IPS DF 19.7 (cell line): ENCODE measurements around the gene SMIM29.
"Not testable (repeated sequence)": the region's sequence is repeated elsewhere in the genome, so short reads cannot be mapped to it uniquely, and the experiment has no call there.

Experiments used
- DNase-seq: peaks from one replicate; pipeline ENCODE4 v3.0.0-alpha.2; 2013; ENCODE audit warnings: low read depth, low spot score

SMIM29 gene

DNA sequence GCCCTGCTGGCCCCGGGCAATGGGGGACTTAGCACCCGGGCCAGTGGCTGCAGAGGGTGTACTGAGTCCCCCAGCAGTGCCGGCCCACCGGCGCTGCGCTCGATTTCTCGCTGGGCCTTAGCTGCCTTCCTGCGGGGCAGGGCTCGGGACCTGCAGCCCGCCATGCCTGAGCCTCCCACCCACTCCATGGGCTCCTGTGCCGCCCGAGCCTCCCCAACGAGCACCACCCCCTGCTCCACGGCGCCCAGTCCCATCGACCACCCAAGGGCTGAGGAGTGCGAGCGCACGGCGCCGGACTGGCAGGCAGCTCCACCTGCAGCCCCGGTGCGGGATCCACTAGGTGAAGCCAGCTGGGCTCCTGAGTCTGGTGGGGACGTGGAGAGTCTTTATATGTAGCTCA is 20.3 kb upstream of the SMIM29 start:
- not testable (repeated sequence) for DNase-seq

DNA sequence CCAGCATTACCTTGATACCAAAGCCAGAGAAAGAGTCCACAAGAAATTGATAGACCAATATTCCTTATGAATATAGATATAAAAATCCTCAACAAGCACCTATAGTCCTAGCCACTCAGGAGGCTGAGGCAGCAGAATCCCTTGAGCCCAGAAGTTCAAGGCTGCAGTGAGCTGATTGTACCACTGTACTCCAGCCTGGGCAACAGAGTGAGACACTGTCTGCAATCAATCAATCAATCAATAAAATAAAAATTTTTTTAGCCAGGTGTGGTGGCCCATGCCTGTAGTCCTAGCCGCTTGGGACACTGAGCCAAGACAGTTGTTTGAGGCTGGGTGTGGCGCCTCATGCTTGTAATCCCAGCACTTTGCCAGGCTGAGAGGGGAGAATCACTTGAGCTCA is 18.9 kb upstream of the SMIM29 start:
- DNase-seq, result no peak

DNA sequence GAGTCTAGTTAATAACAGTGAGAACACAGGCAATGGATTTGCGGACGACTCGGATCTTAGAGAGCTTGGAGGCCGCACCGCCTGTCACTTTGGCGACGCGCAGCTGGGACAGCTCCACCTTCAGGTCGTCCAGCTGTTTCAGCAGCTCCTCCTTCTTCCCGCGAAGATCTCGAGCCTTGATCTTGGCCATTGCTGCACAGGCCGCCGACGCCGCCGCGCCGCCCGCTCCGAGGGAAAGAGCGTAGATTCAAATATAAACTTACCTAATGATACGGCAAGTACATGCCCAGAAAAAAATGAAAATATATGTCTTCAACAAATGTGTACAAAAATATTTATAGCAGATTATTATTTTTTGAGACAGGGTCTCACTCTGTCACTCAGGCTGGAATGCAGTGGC is 14.7 kb upstream of the SMIM29 start:
- DNase-seq, result not testable (repeated sequence)

DNA sequence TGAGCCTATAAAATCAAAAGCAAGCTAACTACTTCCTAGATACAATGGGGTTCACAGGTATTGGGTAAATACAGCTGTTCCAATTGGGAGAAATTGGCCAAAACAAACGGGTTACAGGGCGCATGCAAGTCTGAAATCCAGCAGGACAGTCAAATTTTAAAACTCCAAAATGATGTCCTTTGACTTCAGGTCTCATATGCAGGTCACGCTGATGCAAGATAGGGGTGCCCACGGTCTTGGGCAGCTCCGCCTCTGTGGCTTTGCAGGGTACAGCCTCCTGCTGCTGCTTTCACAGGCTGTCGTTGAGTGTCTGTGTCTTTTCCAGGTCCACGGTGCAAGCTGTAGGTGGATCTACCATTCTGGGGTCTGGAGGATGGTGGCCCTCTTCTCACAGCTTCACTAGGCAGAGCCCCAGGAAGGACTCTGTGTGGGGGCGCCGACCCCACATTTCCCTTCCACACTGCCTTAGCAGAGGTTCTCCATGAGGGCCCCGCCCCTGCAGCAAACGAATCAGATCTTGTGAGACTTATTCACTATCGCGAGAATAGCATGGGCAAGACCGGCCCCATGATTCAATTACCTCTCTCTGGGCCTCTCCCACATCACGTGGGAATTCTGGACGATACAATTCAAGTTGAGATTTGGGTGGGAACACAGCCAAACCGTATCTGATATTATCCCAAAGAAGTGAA is 11.9 kb upstream of the SMIM29 start:
- DNase-seq, result no peak

DNA sequence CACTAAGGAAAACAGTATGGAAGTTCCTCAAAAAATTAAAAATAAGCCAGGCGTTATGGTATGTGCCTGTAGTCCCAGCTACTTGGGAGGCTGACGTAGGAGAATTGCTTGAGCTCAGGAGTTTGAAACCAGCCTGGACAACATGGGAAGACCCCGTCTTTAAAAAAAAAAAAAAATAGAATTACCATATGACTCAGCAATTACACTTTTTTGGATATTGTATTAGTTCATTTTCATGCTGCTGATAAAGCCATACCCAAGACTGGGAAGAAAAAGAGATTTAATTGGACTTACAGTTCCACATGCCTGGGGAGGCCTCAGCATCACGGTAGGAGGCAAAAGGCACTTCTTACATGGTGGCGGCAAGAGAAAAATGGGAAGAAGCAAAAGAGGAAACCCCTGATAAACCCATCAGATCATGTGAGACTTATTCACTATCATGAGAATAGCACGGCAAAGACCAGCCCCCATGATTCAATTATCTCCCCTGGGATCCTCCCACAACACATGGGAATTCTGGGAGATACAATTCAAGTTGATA is 10.8 kb upstream of the SMIM29 start:
- DNase-seq, result no peak

DNA sequence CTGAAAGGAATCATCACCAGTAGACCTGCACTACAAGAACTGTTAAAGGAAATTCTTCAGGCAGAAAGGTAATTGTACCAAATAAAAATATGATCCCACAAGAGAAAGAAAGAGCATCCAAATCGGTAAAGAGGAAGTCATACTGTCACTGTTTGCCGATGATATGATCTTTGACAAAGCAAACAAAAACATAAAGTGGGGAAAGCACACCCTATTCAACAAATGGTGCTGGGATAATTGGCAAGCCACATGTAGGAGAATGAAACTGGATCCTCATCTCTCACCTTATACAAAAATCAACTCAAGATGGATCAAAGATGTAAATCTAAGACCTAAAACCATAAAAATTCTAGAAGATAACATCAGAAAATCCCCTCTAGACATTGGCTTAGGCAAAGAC is 3.6 kb upstream of the SMIM29 start:
- DNase-seq, result not testable (repeated sequence)

DNA sequence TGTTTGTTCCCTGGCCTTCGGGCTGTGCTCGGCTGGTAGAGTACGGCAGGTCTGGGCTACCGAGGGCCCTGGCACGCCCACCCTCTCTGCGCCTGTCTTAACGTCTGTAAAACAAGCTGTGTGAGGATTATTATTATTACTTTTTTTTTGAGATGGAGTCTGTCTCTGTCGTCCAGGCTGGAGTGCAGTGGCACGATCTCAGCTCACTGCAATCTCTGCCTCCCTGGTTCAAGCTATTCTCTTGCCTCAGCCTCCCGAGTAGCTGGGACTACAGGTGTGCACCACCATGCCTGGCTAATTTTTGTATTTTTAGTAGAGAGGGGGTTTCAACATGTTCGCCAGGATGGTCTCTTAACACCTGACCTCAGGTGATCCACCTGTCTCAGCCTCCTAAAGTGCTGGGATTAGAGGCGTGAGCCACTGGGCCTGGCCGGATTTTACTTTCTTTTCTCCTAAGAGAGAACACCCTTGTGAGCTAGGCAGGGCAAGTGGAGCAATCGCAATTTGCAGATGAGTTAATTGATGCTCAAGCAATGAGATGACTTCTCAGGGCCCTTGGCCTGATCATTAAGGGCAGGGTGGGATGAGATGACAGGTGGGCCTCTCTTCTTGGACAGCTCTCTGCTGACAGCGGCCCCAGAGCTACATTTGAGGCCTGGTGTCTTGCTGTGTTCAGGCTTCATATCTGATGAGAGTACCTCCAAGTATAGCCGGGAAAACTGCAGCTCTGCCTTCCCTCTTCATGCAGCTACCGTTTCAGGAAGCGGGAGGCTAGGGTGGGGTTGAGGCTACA is 859 bp upstream of the SMIM29 start:
- no peak for DNase-seq

DNA sequence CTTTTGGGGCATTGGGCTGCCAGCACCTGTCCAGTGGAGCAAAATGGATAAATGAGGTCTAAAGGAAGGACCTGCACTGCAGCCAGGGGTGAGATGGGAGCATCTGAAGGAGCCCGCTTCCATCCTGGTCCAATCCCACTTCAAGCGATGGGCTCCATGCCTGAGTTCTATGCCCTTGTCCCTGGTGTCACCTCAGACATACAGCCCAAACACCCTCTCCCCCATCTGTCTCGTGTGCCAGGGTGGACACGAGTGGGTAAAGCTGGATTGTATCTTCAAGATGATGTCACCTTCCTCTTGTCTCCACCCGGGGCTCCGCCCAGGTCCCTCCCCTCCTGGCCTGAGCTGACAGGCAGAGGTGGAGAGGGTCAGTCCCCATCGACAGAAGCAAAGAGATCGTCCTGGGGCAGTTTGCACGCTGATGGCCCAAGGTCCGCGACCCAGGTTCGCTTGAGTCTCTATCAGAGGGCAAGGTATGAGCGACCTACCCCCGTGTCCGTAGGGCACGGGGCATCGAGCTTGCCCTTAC is 544 bp downstream of the SMIM29 start:
- no peak for DNase-seq

DNA sequence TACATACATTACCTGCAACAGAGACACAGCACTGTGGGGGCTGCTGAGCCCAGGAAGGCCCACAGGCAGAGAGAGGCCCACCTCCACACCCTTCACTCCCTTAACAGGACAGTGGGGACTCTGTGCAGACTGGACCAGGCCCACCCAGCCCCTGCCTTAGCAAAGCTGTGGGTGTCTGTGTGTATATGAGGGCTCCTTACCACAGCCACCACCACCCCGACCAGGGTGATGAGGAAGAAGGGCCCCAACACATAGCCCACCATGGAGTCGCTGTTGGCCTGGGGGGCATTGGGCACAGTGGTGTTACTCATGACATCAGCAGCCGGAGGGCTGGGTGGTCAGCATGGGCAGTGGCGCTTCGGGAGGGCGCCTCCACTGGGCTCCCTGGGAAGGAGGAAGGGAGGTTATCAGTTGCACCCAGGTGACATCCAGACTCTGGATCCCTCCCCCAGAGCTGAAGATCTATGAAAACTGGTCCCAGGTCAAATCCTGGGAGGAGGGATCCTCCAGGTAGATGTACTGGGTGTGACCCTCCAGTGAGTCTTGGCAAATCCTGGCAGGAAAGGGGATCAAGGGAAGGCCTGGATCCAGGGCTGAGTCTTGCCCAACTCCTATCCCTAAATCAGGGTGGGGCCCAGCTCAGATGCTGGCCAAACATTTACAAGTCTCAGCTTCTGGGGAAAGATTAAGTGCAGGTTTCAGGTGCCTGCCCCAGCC is 1.2 kb downstream of the SMIM29 start:
- no peak for DNase-seq

DNA sequence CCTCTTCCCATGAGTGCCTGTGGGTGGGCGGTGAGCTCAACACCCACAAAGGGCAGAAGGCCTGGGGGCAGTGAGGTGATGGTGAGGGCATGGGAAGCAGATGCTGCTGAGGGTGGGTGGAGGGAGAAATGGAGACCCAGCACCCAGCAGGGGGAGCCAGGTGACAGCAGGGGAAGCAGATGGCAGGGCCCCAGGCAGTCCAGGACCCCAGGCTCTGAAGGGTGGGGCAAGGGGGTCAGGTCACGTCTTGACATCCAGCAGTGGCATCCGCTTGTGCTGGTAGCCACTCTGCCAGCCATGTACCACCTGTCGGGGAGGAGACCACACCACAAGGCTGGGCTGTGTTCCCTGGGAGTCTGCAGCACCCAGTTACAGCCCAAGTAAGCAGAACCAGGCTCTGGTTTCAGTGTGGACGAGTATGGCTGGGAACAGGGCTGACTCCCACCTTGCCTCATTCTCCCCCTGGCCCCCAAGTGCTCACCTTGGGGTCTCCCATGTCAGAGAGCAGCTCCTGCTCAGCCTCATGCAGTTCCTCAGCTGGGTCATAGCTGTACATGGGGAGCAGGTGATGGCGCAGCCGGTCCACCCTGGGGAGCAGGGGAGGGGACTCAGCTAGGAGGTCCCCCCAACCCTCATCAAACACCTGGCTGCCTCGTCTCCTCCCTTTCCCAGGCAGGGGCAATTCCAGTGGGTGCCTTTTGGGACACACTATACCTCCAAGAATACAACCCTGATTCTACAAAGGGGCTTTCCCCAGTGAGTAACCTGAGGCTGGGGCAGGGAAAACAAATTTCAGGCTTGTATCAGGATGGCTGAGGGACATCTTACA is 2.0 kb downstream of the SMIM29 start:
- no peak for DNase-seq

DNA sequence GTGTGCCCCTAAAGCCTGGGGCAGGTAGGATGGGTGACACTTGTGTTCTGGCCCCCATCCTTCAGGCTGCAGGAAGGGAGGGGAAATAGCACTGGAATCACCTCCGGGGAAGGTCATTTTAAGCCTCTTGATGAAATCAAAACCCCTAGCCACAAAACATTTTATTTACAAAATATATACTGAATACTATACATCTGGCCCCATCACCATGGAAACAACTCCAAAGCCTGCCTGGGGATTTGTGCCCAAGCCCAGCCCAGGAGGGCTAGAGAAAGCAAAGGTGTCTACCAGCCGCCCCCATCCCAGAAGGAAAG is 2.6 kb downstream of the SMIM29 start:
- no peak for DNase-seq

DNA sequence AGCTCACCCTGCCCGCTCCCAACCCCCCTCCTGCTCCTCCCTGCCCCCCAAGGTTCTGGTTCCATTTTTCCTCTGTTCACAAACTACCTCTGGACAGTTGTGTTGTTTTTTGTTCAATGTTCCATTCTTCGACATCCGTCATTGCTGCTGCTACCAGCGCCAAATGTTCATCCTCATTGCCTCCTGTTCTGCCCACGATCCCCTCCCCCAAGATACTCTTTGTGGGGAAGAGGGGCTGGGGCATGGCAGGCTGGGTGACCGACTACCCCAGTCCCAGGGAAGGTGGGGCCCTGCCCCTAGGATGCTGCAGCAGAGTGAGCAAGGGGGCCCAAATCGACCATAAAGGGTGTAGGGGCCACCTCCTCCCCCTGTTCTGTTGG is 3.1 kb downstream of the SMIM29 start:
- DNase-seq, result not testable (repeated sequence)

DNA sequence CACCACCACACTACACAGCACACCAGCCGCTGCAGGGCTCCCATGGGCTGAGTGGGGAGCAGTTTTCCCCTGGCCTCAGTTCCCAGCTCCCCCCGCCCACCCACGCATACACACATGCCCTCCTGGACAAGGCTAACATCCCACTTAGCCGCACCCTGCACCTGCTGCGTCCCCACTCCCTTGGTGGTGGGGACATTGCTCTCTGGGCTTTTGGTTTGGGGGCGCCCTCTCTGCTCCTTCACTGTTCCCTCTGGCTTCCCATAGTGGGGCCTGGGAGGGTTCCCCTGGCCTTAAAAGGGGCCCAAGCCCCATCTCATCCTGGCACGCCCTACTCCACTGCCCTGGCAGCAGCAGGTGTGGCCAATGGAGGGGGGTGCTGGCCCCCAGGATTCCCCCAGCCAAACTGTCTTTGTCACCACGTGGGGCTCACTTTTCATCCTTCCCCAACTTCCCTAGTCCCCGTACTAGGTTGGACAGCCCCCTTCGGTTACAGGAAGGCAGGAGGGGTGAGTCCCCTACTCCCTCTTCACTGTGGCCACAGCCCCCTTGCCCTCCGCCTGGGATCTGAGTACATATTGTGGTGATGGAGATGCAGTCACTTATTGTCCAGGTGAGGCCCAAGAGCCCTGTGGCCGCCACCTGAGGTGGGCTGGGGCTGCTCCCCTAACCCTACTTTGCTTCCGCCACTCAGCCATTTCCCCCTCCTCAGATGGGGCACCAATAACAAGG is 3.6 kb downstream of the SMIM29 start:
- not testable (repeated sequence) for DNase-seq

DNA sequence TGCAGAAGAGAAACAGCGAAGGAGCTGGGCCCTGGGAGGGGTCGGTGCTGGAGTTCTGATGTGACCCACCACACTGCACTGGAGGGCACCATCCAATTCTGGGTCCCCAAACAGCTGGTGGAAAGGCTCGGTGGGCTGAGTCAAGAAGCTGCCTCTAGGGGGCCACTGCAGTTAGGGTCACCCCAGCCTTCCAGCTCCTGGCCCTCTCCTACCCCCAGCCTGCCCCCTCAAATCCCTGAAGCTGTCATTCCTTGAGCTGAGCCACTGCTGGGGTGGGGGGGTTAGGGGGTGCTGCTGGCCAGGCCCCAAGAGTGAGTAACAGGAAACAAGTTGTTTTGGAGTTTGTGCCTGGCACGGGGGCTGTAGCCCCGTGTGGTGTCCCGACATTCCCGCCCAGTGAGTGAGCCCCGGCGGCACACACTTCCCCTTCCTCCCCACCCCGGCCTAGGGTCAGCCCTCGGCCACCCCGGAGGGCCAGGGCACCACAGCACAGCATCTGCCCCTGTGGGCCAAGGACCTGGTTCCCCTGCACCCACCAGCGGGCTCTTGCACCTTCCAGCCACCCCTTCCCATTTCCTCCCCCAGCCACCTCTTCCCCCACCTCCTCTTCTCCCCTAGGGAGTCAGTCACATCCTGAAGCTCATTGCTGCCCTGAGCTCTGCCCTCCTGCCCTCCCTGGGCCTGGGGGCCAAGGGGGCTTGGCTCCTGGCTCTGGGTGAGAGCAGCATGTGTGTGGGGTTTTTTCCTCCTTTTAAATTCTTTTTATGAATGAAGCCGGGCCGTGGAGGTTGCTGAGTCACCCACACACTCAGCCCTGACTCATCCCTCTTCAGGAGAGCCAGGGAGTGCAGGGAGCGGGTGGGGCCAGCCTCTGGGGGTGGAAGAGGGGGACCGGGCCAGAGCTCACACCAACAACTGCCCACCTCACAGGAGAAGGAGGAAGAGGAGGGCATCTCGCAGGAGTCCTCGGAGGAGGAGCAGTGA is 4.6 kb downstream of the SMIM29 start:
- DNase-seq, result no peak

DNA sequence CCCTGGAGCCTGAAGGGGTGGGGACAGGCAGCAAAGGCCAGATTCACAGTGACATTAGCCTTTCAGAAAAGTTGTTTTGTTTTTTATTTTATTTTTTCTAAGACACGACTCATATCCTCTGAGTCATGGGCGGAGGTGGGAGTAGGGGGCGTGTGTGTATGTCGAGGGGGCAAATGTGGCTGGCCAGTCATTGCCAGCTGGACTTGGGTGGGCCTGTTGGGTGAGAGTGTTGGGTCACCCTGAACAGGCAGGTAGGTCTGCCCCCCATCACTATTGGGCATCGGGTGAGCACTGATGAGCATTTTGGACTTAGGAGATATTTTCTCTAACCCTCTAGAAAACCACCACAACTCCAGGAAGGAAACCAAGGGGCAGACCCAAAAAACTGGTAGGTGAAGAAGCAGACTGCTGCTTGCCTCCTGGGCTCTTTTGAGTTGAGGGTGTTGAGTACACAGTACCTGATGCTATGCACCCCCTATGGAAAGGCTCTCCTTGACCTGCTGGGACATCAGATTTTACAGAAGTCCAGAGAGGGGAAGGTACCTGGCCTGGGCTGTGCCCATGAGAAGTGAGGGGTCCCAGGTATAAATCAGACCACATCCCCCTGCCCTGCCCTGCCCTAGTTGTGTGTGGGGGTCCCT is 5.6 kb downstream of the SMIM29 start:
- DNase-seq, result no peak

DNA sequence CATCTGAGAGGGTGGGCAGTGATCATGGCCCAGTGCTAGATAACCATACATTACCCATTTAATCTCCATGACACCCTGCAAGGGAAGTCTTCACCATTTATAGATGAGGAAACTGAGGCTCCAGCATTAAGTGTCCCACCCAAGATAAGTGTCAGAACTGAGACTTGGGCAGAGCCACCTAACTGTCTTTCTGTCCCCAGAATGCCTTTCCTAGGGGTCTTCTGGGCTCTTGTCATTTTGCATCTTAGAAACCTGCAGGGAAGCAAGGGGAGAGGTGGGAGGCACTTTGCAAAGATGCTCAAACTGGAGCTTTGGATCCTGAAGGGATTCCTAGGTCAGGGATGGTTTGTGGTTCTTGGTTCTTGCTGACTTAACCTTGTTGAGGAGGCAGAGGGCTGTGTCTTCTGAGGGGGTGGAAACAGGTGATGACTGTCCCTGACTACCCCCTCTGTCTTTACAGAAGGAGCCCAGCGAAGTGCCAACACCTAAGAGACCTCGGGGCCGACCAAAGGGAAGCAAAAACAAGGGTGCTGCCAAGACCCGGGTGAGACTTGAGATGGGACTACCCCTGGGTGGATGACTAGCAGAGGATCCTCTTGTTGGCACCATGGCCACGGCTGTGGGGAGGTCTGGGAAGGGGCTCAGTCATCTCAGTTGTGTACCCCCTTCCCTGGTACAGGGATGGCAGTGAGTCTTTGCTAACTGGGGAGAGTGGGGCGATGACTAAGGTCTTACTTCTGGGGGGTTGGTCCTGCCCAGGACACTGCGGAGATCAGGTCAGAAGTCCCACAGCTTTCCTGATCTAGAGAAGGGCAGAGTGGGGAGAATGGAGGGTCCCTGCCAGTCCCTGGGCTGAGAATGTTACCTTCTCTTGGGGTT is 6.3 kb downstream of the SMIM29 start:
- DNase-seq, result no peak

DNA sequence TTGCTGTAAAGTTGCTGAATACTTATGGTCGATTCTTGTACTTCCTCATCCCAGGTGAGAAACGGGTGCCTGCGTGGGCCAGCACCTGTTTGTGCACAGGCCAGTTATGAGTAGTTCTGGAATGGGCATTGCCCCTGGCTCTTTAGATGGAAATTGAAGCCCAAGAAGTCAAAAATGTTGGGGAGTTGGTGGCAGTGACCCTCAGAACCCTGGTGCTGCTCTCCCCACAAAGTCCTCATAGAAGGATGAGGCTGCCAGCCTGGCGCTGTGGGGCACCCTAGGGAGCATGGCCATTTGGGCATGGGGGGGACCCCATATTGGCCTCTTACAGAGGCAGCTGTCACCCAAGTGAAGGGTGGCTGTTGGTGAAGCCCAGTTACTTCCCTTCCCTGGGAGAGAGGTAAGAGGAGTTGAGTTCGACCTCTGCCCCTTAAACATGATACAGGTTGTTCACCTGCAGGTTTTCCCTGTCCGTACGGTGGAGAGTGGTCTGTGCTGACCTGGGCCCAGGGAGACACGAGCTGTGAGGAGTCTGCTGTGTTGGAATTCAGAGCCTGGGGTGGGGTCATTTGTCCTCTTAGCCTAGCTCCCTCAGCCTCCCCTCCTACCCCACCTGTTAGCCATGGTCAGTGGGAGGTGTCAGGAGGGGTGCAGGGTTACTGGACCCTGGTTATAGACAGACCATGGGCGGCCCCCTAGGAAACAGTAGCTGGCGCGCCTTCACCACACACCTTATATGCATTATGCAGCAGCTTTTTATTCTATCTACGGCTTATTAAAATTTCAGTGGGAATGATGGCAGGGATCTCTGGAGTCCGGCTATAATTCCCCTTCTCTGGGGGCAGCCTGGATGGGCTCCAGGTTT is 7.2 kb downstream of the SMIM29 start:
- DNase-seq, result no peak
